DMS53 (cell line): ENCODE measurements around the gene FBXW5.
A peak's percentile ranks its signal among the peaks of the same experiment; 100 is the strongest.

ENCODE experiments used
- DNase-seq: peaks from one replicate; lab custom pipeline; 2025; lab: John Stamatoyannopoulos, UW

Gene FBXW5

GRCh38 chr9:136906266-136906665, 38.3 kb downstream of the FBXW5 start:
- DNase-seq = no peak

DNA sequence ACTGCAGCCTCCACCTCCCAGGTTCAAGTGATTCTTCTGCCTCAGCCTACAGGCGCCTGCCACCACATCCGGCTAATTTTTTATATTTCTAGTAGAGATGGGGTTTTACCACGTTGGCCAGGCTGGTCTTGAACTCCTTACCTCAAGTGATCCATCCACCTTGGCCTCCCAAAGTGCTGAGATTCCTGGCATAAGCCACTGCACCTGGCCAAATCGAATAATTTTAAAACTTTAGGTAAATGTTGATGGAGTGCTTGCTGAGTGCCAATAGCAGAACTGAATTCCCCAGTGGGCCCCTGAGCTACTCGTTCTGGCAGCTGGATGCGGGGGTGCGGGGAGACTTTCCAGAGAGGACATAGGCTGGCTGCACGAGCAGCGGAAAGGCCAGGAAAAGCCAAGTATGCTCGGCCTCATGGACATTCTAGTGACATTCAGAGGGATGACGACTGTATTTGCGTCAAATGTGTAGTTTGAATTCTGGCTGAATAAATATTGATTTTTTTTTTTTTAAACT, 41.4 kb downstream of the FBXW5 start:
- DNase-seq = peak; percentile 99

DNA sequence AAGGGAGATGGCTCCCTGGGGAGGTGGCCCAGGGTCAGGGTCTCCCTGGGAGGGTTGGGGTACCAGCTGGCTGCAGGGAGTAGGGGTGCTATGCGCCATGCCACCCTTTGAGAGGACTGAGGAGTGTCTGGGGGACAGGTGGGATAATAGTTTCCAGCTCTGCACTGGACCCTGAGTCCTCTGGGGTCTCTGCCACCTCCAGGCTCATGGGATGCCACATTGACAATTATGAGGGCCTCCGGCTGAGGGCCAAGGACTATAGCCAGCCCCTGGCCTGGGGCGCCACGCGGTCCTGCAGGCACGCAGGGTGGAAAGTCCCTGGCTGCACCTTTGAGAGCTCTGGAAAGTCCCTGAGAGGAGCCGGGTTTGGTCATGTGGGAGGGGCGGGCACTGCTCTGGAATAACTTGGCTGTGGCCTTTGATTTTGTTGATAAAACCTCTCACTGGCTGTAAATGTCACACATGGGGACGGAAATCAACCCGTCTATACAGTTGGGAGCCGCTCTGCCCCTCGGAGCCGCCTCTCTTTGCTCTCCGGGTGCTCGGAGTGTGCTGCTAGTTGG, 42.2 kb downstream of the FBXW5 start:
- peak; percentile 97 for DNase-seq

- peak; percentile 94 for DNase-seq
Measured at GRCh38 chr9:136901516-136902258, 42.9 kb downstream of the FBXW5 start.

DNA sequence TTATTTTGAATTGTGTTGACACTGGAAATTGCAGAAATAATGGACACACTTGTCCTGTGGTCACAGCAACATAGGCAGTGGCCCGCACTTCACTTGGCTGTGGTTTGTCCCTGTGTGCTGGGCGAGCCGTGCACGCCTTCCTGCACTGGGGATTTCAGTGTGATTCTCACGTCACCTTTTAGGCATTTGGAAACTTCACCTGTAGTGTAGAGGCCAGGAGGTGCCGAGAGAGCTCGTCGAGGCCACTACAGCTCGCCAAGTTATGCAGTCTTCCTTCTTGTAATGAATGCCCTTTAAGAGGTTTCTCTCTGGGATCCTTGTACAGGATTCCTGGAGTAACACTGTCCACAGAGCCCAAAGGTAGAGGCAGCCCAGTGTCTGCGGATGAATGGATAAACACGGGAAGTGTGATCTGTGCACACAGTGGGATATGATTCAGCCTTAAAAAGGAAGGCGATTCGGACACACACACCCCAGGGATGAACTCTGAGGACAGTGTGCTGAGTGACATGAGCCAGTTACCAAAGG, 43.5 kb downstream of the FBXW5 start:
- peak; percentile 88 for DNase-seq

DNA sequence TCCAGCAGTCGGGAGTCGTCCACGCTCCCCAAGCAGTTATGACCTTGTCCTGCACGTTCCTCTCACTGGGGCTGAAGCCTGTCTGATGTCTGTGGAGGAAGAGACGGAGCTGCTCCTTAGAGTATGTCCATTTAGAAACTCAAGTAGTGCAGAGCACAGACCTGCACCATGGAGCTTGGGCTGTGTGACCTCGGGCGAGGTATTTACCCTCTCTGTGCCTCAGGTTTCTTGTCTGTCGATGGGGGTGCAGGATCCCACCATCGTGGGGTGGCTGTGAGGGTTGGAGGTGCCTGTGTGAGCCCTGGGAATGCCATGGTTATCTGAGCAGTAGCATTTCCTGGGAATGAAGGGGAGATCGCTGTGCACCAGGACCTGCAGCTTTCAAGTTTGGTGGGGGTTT, 44.0 kb downstream of the FBXW5 start:
- no peak for DNase-seq

DNA sequence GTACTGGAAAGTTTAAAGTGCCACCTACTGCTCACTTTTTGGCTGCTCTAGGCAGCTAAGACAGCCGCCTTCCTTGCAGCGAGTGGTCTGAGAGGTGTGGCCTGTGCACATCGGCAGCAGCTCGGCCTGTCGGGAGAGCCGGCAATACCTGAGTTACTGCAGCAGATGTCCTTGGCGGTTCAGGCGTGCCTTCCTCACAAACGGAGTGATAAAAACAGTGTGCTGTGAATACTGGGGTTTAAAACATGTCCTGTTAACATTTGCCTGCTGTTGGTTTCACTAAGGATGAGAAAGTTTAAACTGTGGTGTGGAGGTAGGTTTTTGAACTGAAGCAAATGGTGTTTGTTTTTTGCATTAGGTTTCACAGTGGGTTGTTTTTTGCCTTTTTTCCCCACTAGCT, 45.3 kb downstream of the FBXW5 start:
- DNase-seq = peak; percentile 62

DNA sequence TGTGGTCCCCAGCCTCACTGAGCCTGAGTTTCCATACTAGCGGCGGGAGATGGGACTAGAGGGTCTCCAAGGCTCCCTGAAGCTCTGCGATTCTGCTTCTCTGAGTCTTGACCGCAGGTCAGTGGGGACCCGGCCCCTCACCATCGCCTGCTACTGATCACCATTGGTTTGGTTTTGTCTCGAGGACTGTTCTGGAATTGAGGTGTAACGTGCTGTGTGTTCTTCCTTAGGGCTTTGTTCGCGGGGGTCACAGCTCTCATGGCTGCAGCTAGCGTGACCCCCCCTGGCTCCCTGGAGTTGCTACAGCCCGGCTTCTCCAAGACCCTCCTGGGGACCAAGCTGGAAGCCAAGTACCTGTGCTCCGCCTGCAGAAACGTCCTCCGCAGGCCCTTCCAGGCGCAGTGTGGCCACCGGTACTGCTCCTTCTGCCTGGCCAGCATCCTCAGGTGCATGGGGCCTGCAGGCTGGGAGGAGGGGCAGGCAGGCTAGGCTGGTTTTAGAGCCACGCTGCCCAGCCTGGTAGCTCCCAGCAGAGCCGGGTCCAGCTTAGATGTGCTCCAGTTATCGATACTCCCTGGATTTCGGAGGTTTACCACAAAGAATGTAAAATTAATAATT, 45.9 kb downstream of the FBXW5 start:
- DNase-seq = peak; percentile 33

DNA sequence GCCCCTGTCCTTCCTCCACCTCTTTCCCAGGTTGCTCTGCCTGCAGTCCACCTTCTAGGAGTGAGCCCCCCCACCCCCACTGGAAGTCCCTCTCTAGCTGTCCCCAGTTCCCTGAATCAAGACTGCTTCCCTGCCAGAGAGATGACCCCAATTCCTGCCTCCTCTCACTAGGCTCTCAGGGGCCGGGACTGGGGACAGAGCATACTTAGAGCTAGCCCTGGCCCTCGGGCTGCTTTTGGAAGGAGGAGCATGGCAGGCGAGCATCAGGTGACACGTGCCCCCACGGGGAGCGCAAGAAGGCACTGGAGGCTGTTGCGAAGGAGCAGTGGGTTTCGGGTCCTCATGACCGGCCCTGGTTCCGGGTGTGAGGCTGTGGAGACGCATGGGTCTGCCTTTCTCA, 48.5 kb downstream of the FBXW5 start:
- no peak for DNase-seq

DNA sequence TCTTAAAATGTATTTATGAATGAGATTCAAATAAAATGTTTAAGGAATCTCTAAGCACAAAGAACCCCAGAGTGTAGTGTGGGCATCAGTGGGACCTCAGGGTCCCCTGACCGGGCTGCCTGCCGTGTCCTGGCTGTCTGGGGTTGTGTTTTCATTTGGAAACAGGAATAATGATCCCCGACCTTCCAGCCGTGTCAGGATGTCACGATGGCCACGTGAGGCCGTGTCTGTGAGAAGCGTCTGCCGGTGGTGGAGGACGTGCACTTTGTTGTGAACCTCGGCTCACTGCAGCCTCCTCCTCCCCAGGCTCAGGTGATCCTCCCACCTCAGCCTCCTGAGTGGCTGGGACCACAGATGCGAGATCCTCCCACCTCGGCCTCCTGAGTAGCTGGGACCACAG, 53.9 kb downstream of the FBXW5 start:
- no peak for DNase-seq
